ENCODE data around the gene KIT.
"Not testable (repeated sequence)": the region's sequence is repeated elsewhere in the genome, so short reads cannot be mapped to it uniquely, and the experiment has no call there.

KIT gene

GRCh38 chr4:54657551-54658251 is at the start of gene KIT:
Gene KIT, plus strand, starts transcription at chr4:54657957. Its CDS starts 58 bp downstream, at chr4:54658015.
- no peak for DNase-seq

- DNase-seq = no peak
Observed at GRCh38 chr4:54609310-54609709, 48.4 kb upstream of the KIT start.

- no peak for DNase-seq
Observed at GRCh38 chr4:54614149-54614548, 43.6 kb upstream of the KIT start.

- DNase-seq = no peak
Observed at GRCh38 chr4:54620773-54621172, 37.0 kb upstream of the KIT start.

- no peak for DNase-seq
Observed at GRCh38 chr4:54625391-54625790, 32.4 kb upstream of the KIT start.

GRCh38 chr4:54626113-54626512 is 31.6 kb upstream of the KIT start:
- DNase-seq = no peak

GRCh38 chr4:54632537-54632936 is 25.2 kb upstream of the KIT start:
- DNase-seq = no peak

- DNase-seq = not testable (repeated sequence)
Observed at GRCh38 chr4:54633102-54633740, 24.5 kb upstream of the KIT start.

GRCh38 chr4:54635318-54635717 is 22.4 kb upstream of the KIT start:
- DNase-seq = no peak

- no peak for DNase-seq
Observed at GRCh38 chr4:54637325-54637724, 20.4 kb upstream of the KIT start.

- not testable (repeated sequence) for DNase-seq
Observed at GRCh38 chr4:54641101-54641500, 16.7 kb upstream of the KIT start.

GRCh38 chr4:54643172-54643571 is 14.6 kb upstream of the KIT start:
- DNase-seq = no peak

GRCh38 chr4:54643958-54644751 is 13.6 kb upstream of the KIT start:
- no peak for DNase-seq

- no peak for DNase-seq
Observed at GRCh38 chr4:54645830-54646229, 11.9 kb upstream of the KIT start.

- DNase-seq = no peak
Observed at GRCh38 chr4:54647070-54647469, 10.7 kb upstream of the KIT start.

GRCh38 chr4:54651050-54651449 is 6.7 kb upstream of the KIT start:
- DNase-seq = no peak

GRCh38 chr4:54654753-54655152 is 3.0 kb upstream of the KIT start:
- DNase-seq = no peak

- no peak for DNase-seq
Observed at GRCh38 chr4:54657185-54657550, 589 bp upstream of the KIT start.

- DNase-seq = no peak
Observed at GRCh38 chr4:54658252-54659093, 716 bp downstream of the KIT start.

GRCh38 chr4:54659313-54659712 is 1.6 kb downstream of the KIT start:
- no peak for DNase-seq

GRCh38 chr4:54659749-54660535 is 2.2 kb downstream of the KIT start:
- DNase-seq = no peak

GRCh38 chr4:54660591-54660990 is 2.8 kb downstream of the KIT start:
- DNase-seq = no peak

All from NCI-H1417 treated with DMSO at 0.1 percent for 48 hours (cell line).